Inflammatory macrophage treated with lipopolysaccharide for 1 hour (primary cell): ENCODE measurements around the gene TECTA.

Experiments
- DNase-seq, 2 donors: peaks; one replicate each; pipeline ENCODE4 v3.0.0-alpha.2; 2020 to 2022

Gene TECTA

GRCh38 chr11:121100943-121101342 lies at the start of gene TECTA:
Gene TECTA, plus strand, starts transcription at chr11:121101243. Its CDS starts 1,423 bp downstream, at chr11:121102666.
- DNase-seq = no peak

GRCh38 chr11:121053244-121053643 lies 47.8 kb upstream of the TECTA start:
- no peak for DNase-seq

- no peak for DNase-seq
Measured at GRCh38 chr11:121054266-121054665, 46.8 kb upstream of the TECTA start.

GRCh38 chr11:121055076-121055475 lies 46.0 kb upstream of the TECTA start:
- DNase-seq = no peak

DNA sequence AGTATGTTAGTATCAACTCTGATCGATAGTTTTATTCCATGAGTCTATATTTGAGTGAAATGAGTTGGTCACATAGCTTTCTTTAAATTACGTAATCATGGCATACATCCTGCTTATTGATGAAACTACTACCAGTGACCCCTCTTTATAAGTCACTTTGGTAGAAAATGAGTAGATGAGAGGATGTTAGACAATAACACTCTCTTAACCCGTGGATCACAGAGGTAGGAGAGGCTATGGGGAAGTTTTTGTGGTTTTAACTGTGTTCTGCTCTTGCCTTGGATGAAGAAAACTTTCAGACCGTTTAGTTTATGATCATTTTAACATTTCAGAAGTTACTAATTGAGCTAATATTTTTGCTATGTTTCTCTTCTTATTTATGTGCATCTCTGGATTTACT lies 43.1 kb upstream of the TECTA start:
- no peak for DNase-seq

GRCh38 chr11:121058941-121059340 lies 42.1 kb upstream of the TECTA start:
- DNase-seq = no peak

GRCh38 chr11:121059605-121060004 lies 41.4 kb upstream of the TECTA start:
- peak; percentile 62 to 76 for DNase-seq

GRCh38 chr11:121063728-121064127 lies 37.3 kb upstream of the TECTA start:
- peak in 1 of 2 donors; percentile 23 for DNase-seq

- no peak for DNase-seq
Measured at GRCh38 chr11:121066623-121067022, 34.4 kb upstream of the TECTA start.

DNA sequence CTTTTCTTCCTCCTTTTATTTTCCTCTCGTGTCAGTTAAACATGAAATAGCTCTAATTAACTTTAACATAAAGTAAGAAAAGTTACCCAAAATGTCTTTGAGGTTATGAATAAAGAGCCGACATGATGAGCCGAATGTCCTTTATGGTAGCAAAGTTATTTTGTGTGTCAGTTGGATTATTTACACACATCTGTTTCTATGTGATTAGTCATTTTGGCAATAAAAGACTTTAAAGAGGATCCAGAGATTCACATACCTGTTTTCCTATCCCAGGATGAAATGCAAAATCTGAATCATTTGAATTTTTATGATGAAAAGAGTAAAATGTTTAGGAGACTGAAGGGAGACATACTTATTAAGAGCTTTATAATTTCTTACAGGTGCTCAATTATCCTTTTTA lies 34.0 kb upstream of the TECTA start:
- DNase-seq = no peak

- DNase-seq = no peak
Measured at GRCh38 chr11:121067453-121067852, 33.6 kb upstream of the TECTA start.

DNA sequence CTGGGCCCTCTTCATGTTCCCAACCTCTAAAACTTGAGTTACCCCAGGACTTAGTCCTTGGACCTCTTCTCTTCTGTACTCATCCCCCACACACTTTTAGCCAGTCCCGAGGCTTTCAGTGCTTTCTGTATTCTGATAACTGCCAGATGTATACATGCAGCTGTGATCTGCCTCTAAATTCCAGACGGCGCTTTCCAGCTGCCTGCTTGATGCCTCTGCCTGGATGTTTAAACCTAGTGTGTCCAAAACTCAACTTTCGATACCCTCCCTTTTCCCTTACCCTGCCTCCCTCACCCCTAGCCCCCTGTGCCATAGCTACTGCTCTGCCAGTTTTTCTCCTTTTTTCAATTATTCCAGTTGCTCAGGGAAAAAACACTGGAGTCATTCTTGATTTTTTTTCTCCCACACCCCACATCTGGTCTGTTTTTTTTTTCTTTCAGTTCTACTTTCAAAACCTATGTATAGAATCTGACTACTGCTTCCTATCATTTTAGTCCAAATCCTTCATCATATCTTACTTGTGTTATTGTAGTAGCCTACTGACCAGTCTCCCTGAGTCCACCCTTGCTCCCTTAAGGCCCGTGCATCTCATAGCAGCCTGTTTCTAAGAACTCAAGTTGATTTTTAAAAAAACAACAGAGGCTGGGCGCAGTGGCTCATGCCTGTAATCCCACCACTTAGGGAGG lies 32.9 kb upstream of the TECTA start:
- no peak for DNase-seq

- no peak for DNase-seq
Measured at GRCh38 chr11:121068787-121069186, 32.3 kb upstream of the TECTA start.

DNA sequence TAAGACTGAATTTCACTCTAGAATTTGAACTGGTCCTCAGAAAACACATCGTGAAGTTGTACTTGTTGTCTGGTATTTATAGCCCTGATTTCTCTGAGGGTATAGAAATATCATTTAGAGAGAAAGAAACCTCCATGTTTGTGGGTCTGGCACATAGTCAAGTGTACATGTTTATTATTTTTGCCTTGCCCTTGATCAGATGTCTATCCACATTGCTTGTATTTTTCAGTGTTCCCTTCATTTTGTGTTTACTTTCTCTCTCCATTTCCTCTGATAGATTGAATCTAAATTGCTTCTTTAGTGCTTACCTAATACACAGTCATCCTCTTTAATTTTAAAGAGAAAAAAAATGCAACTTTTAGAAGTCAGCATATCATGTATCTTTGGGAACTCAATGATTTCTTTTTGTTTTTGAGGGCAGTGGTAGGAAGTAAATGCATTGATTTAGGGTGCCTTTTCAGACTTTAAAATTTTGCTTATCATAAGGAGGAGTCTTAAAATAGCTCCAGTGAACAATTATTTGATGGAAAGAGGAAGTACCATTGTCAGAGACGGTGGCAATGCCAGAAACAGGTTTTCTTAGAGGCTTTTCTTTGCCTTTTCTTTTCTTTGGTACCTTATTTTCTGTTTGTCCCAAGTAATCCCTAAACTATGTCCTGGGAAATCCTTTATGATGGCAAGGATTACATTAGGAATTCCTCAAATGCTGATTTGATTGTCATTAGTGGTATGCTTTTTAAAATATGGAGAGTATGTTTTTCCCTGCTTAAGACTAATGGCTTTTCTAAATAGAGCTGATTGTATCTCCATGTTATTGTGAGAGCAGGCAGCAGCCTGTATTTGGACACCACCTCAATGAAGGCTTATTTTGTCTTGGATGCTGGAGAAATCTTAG lies 29.8 kb upstream of the TECTA start:
- DNase-seq = no peak

- no peak for DNase-seq
Measured at GRCh38 chr11:121071846-121072450, 29.1 kb upstream of the TECTA start.

GRCh38 chr11:121081321-121081720 lies 19.7 kb upstream of the TECTA start:
- no peak for DNase-seq

- DNase-seq = no peak
Measured at GRCh38 chr11:121082219-121082618, 18.8 kb upstream of the TECTA start.

GRCh38 chr11:121082670-121083069 lies 18.4 kb upstream of the TECTA start:
- DNase-seq = no peak

DNA sequence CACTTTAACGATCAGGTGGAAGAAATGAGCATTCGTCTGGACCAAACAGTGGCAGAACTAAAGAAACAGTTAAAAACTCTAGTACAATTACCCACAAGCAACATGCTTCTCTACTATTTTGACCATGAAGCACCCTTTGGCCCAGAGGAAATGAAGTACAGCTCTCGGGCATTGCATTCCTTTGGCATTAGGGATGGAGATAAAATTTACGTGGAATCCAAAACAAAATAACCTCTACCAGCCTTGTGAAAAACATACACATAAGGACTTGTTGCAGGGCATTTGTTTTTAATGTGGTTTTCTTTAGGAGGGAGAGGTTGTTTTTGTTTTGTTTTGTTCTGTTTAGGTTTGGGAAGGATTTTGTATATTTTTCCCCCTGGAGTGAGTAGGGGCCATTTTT lies 14.2 kb upstream of the TECTA start:
- DNase-seq = no peak

DNA sequence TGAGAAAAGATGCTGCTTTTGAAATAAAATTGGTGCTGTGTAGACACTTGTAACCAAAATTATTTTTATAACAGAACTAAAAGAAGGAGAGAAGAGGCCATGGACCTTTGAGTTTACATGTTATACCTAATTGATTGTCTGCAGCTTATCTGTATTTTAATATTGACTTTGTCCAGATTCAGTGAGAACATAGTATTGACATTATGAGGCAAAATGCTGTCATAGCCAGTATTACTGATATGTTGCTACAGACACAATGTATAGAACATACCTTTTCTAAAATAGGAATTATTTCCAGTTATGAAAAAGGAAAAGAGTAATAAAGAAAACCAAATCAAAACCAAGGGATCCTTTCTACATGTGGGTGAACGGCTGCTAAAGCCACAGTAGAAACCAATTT lies 11.5 kb upstream of the TECTA start:
- DNase-seq = no peak

DNA sequence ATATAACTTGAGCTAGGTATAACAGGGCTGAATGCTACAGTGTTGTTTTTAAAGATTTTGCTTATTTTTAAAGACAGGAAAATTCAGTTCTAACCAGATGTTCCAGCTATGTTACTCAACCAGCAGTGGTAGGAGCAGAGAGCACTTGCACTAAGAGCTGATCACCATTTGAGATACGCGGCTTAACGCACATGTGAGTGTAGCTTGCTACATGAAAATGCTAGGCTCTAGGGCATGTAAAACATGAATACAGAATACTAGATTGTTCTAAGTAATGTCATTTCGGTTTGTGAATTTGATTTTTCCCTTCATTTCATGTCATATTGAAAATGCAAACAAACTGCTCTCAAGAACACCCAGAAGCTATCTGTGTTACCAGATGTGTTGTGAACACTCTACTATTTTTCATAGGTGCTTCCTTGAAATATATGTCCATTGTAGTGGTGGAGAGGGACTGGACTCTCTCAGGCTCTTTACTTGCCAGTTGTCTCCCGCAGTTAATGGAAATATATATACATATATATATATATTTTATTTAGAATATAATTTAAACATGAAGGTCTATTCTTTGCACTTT lies 10.8 kb upstream of the TECTA start:
- no peak for DNase-seq

DNA sequence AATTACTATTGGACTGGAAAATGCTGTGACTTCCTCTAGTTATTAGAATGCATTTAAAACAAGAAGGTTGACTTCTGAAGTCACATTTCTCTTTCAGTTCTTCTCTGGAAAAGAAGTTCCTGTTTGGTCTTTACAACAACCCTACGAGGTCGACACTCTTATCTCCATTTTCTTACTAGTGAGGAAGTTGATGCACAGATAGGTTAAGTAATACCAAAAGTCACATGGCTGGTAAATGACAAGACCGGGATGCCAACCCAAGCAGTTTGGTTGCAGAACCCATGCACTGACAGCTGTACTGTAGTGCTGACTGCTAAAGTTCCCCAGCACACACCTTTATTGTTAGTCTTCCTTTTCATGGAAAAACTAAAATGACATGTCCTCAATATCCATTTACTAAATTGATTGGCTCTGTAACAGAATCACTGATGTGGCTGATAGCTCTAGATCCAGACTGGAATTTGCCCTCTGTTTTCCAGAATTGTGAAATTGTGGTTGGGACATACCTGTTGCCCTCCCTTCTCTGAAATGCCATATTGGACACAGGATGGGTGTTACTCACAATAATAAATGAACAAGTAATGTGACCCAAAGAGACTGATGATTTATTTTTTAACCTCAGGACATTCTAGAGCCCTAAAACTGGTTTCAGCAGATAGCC lies 9.4 kb upstream of the TECTA start:
- DNase-seq = peak; percentile 76 to 84

- no peak for DNase-seq
Measured at GRCh38 chr11:121095561-121095960, 5.5 kb upstream of the TECTA start.
